Adrenal gland (tissue), 5 donors: ENCODE results near the gene CDC27.

Experiments
- CTCF ChIP-seq, 6 experiments: fragments of 450-650 bp in 4 of 6; fragments of 200-600 bp in 2 of 6; sonication (generic) in 1 of 6; IDR thresholded peaks; 1 replicate in 5 of 6; 2 replicates in 1 of 6; pipeline versions ENCODE4 v1.5.1 to v1.8.0; 2016 to 2021; ENCODE audit warnings: antibody characterized with exemption in 6 of 6, mild to moderate bottlenecking in 2 of 6, moderate library complexity in 1 of 6
- POLR2A ChIP-seq, 2 donors: fragments of 450-650 bp; IDR thresholded peaks; one replicate each; pipeline ENCODE4 v1.6.1; 2017; ENCODE audit warnings: antibody characterized with exemption in 2 of 2, mild to moderate bottlenecking in 2 of 2, moderate library complexity in 1 of 2
- donor health status: DM: no; HTN: no; CAD: no.

GRCh38 chr17:47230864-47231263, 41.8 kb upstream of the CDC27 start:
- TF ChIP-seq CTCF (IDR thresholded peaks at IDR 0.05), result no peak
- TF ChIP-seq POLR2A (IDR thresholded peaks at IDR 0.05), result no peak
